ENCODE data around the gene AMACR. TPM values are rescaled to one million over a fixed set of nuclear protein-coding genes. Genes with fewer than 3 reads are reported as not detected.

Gene AMACR
- total and polyA plus RNA-seq, 2 of the 13 experiments (the other 11 are each of a cell fraction or from before 2014, with no cell fraction given): 8.9 to 19.7 TPM

GRCh38 chr5:33976307-33976706 is 31.5 kb downstream of the AMACR start:
- Histone ChIP-seq H3K79me2 (ENCODE audit: insufficient read depth, low read length) (no peaks in the 10 kb centered on the region), H3K27me3 (ENCODE audit: control insufficient read depth in 1 of 2, insufficient read depth in 2 of 2, low read length in 2 of 2) (no peaks in the 10 kb centered on the region; a peak in 1 of 5 replicates), H4K20me1 (ENCODE audit: insufficient read depth, low read length) (no peaks in the 10 kb centered on the region), H3K9me3 (ENCODE audit: low read length) (no peaks in the 10 kb centered on the region), H3K4me3 (replicated peaks in 1 of 3; ENCODE audit: insufficient read depth in 1 of 3, low read depth in 2 of 3, low read length in 3 of 3) (no peak overlapping the region), H2AFZ (ENCODE audit: low read length) (no peak overlapping the region), H3K4me2 (ENCODE audit: low read depth, low read length) (no peak overlapping the region), H3K9ac (ENCODE audit: insufficient read depth, low read depth, low read length) (no peak overlapping the region), H3K27ac (ENCODE audit: extremely low read length, insufficient read depth, low read length) (no peak overlapping the region), H3K4me1 (ENCODE audit: insufficient read depth, low read length) (no peaks in the 10 kb centered on the region; the same call in 1 of the 2 replicates), H3K36me3 (replicated peaks in 1 of 2; ENCODE audit: control insufficient read depth in 1 of 2, insufficient read depth in 2 of 2, low read length in 2 of 2) (no peaks in the 10 kb centered on the region)
- DNase-seq (ENCODE audit: low spot score): no peak
- no TSS peak for BruUV-seq (replicated peaks)
- CTCF ChIA-PET (ENCODE audit: low intra/inter-chr PET ratio, low total read pairs): no interaction called here
- POLR2A ChIA-PET: no interaction called here
- TF ChIP-seq TFDP2 (CRISPR knock-in tag; IDR thresholded peaks at IDR 0.05): no peak
- no peak for TF ChIP-seq ZNF282 (IDR thresholded peaks at IDR 0.05; ENCODE audit: partially characterized antibody)
- TF ChIP-seq FOXP4 (CRISPR knock-in tag; IDR thresholded peaks at IDR 0.05): no peak
- no peak for TF ChIP-seq SETDB1 (CRISPR knock-in tag; IDR thresholded peaks at IDR 0.05; ENCODE audit: borderline replicate concordance)
- no peak for FAIRE-seq
- in situ Hi-C loops (cut with HindIII; ENCODE audit: extremely low pct_ligation_motif_present, low pct_unique_long_range_greater_than_20kb) (loop anchor here (25.0 kb wide), 1 partner anchor 486 kb away; no protein-coding TSS in a partner anchor), intact Hi-C loops (cut with micrococcal nuclease; ENCODE audit: unreplicated experiment) (no loop called here)
- 48% methylated on average over 1 of the region's 1 CpG for WGBS (ENCODE audit: low lambda C conversion rate)
- no peak for ATAC-seq

- CTCF ChIA-PET (ENCODE audit: low intra/inter-chr PET ratio, low total read pairs): no interaction called here
- no peaks in the 10 kb centered on the region for H3K9me3 ChIP-seq (ENCODE audit: low read length)
- intact Hi-C loops (cut with micrococcal nuclease; ENCODE audit: unreplicated experiment): no loop called here
- WGBS (ENCODE audit: low lambda C conversion rate): 14% methylated on average over 5 of the region's 5 CpGs
- H3K79me2 ChIP-seq (ENCODE audit: insufficient read depth, low read length): no peaks in the 10 kb centered on the region
- H3K27me3 ChIP-seq (ENCODE audit: control insufficient read depth in 1 of 2, insufficient read depth in 2 of 2, low read length in 2 of 2): no peaks in the 10 kb centered on the region; a peak in 1 of 5 replicates
- ATAC-seq (no peak), DNase-seq (ENCODE audit: low spot score) (no peak), FAIRE-seq (no peak)
- no peak overlapping the region for H3K9ac ChIP-seq (ENCODE audit: insufficient read depth, low read depth, low read length)
- no peak overlapping the region for H3K27ac ChIP-seq (ENCODE audit: extremely low read length, insufficient read depth, low read length)
- no peaks in the 10 kb centered on the region for H4K20me1 ChIP-seq (ENCODE audit: insufficient read depth, low read length)
- H3K4me1 ChIP-seq (ENCODE audit: insufficient read depth, low read length): no peaks in the 10 kb centered on the region; the same call in 1 of the 2 replicates
- POLR2A ChIA-PET: no interaction called here
- H3K4me3 ChIP-seq (replicated peaks in 1 of 3; ENCODE audit: insufficient read depth in 1 of 3, low read depth in 2 of 3, low read length in 3 of 3): no peak overlapping the region
- no peaks in the 10 kb centered on the region for H3K36me3 ChIP-seq (replicated peaks in 1 of 2; ENCODE audit: control insufficient read depth in 1 of 2, insufficient read depth in 2 of 2, low read length in 2 of 2)
- in situ Hi-C loops (cut with HindIII; ENCODE audit: extremely low pct_ligation_motif_present, low pct_unique_long_range_greater_than_20kb): loop anchor here (25.0 kb wide), 1 partner anchor 486 kb away; no protein-coding TSS in a partner anchor
- no peak overlapping the region for H2AFZ ChIP-seq (ENCODE audit: low read length)
- no TSS peak for BruUV-seq (replicated peaks)
- H3K4me2 ChIP-seq (ENCODE audit: low read depth, low read length): no peak overlapping the region
- no peak for TF ChIP-seq CTCF (CRISPR knock-in tag; IDR thresholded peaks at IDR 0.05)
- no peak for TF ChIP-seq CEBPB (IDR thresholded peaks at IDR 0.05; ENCODE audit: borderline replicate concordance, low read depth, low read length)
- TF ChIP-seq PCBP1 (IDR thresholded peaks at IDR 0.05; ENCODE audit: borderline replicate concordance, low read depth, low read length): no peak
- no peak for TF ChIP-seq ZNF230 (CRISPR knock-in tag; IDR thresholded peaks at IDR 0.05)
- TF ChIP-seq SATB2 (CRISPR knock-in tag; IDR thresholded peaks at IDR 0.05): no peak
- TF ChIP-seq HNF4G (IDR thresholded peaks at IDR 0.05; ENCODE audit: borderline replicate concordance, low read depth, low read length): no peak
- no peak for TF ChIP-seq HNF4G (CRISPR knock-in tag; IDR thresholded peaks at IDR 0.05; ENCODE audit: borderline replicate concordance, low read depth)
- no peak for TF ChIP-seq GFI1 (CRISPR knock-in tag; IDR thresholded peaks at IDR 0.05; ENCODE audit: borderline replicate concordance)
- no peak for TF ChIP-seq TGIF2 (CRISPR knock-in tag; IDR thresholded peaks at IDR 0.05)
Measured at GRCh38 chr5:33975852-33976251, 32.0 kb downstream of the AMACR start.
